A549 (cell line): ENCODE data around the gene CMTM5. TPM values are rescaled to one million over a fixed set of nuclear protein-coding genes. Genes with fewer than 3 reads are reported as not detected.

ENCODE experiments used
- ATAC-seq, 2 experiments: fragments of 200-7000 bp in 1 of 2; fragments of >200 bp in 1 of 2; cut with Nextera tagmentation in 1 of 2; cut with Tn5 transposase in 1 of 2; 3 replicates each; pipeline versions ENCODE4 v1.8.0 to v1.9.1; 2018 to 2020; ENCODE audit warnings: mild to moderate bottlenecking in 1 of 2, moderate library complexity in 1 of 2
- CTCF ChIA-PET: fragments of 300-600 bp; sonication (Branson Sonifier 250); formaldehyde crosslinking; extraction: SDS; loops from one replicate; lab custom pipeline; 2021; ENCODE audit warnings: antibody characterized with exemption, inconsistent platforms; lab: Yijun Ruan, JAX
- POLR2A ChIA-PET: fragments of 350-600 bp; formaldehyde crosslinking; extraction: SDS; loops from one replicate; lab custom pipeline; 2021; ENCODE audit warnings: antibody characterized with exemption, inconsistent platforms; lab: Yijun Ruan, JAX
- DNase-seq, 2 experiments: peaks; one replicate each; pipeline versions ENCODE4 v3.0.0 to v3.0.0-alpha.2; 2011 to 2016; ENCODE audit warnings: low read depth in 1 of 2, low spot score in 1 of 2
- FAIRE-seq: peaks from 2 replicates; lab custom pipeline; 2011; peaks lifted over from hg19 to GRCh38; lab: Jason Lieb, UNC
- H3K27ac ChIP-seq, 2 experiments: fragments of >200 bp; sonication (Bioruptor Twin); formaldehyde crosslinking; 3 replicates each; pipeline ENCODE4 v1.5.1; 2016 to 2017
- H3K4me1 ChIP-seq: fragments of >200 bp; sonication (Bioruptor Twin); formaldehyde crosslinking; 3 replicates; pipeline ENCODE4 v1.6.1; 2016
- H3K4me2 ChIP-seq: fragments of >200 bp; sonication (Bioruptor Twin); formaldehyde crosslinking; 3 replicates; pipeline ENCODE4 v1.6.1; 2016
- H3K4me3 ChIP-seq: fragments of >200 bp; sonication (Bioruptor Twin); formaldehyde crosslinking; 3 replicates; pipeline ENCODE4 v1.5.1; 2016
- H3K9me3 ChIP-seq: fragments of >200 bp; sonication (Bioruptor Twin); formaldehyde crosslinking; 3 replicates; pipeline ENCODE4 v1.6.1; 2016
- BCL3 ChIP-seq: fragments of >200 bp; sonication (Bioruptor Twin); formaldehyde crosslinking; IDR thresholded peaks from 3 replicates; pipeline ENCODE4 v1.6.1; 2016
- BHLHE40 ChIP-seq: IDR thresholded peaks from 2 replicates; pipeline ENCODE4 v1.6.1; 2012; ENCODE audit warnings: low read depth, low read length, inconsistent platforms
- CBX2 ChIP-seq: fragments of 200-600 bp; sonication (generic); IDR thresholded peaks from 2 replicates; pipeline ENCODE4 v1.6.1; 2016; ENCODE audit warnings: low read depth, mild to moderate bottlenecking, borderline replicate concordance
- CBX8 ChIP-seq: fragments of 200-600 bp; sonication (generic); IDR thresholded peaks from 2 replicates; pipeline ENCODE4 v1.6.1; 2016
- CHD4 ChIP-seq: fragments of 200-600 bp; sonication (generic); IDR thresholded peaks from 2 replicates; pipeline ENCODE4 v1.6.1; 2016; ENCODE audit warnings: antibody characterized with exemption, mild to moderate bottlenecking, borderline replicate concordance
- CTCF ChIP-seq: fragments of >200 bp; sonication (Bioruptor Twin); formaldehyde crosslinking; IDR thresholded peaks from 3 replicates; pipeline ENCODE4 v1.5.1; 2016
- E2F6 ChIP-seq: IDR thresholded peaks from 2 replicates; pipeline ENCODE4 v1.6.1; 2012; ENCODE audit warnings: low read depth, borderline replicate concordance
- ELK1 ChIP-seq: fragments of 150-350 bp; IDR thresholded peaks from 2 replicates; pipeline ENCODE4 v1.6.1; 2014; ENCODE audit warnings: low read depth, mild to moderate bottlenecking, low read length
- ESRRA ChIP-seq: fragments of 150-350 bp; IDR thresholded peaks from 2 replicates; pipeline ENCODE4 v1.6.1; 2014; ENCODE audit warnings: mild to moderate bottlenecking, low read length, borderline replicate concordance
- FOXS1 ChIP-seq: fragments of 250-450 bp; sonication (Bioruptor Pico); IDR thresholded peaks from 2 replicates; pipeline ENCODE4 v1.5.0; 2020; ENCODE audit warnings: mild to moderate bottlenecking, moderate library complexity
- HEYL ChIP-seq: fragments of 250-450 bp; sonication (Bioruptor Pico); IDR thresholded peaks from 2 replicates; pipeline ENCODE4 v1.8.0; 2021; ENCODE audit warnings: mild to moderate bottlenecking, moderate library complexity
- JUNB ChIP-seq: fragments of >200 bp; sonication (Bioruptor Twin); formaldehyde crosslinking; IDR thresholded peaks from 2 replicates; pipeline ENCODE4 v1.6.1; 2016
- MAFK ChIP-seq: fragments of 450-650 bp; IDR thresholded peaks from 2 replicates; pipeline ENCODE4 v1.6.1; 2014; ENCODE audit not compliant: partially characterized antibody
- NFE2L2 ChIP-seq: fragments of 150-350 bp; conservative IDR thresholded peaks from 2 replicates; pipeline ENCODE4 v1.6.1; 2014; ENCODE audit warnings: low read length
- NPAS2 ChIP-seq: fragments of 250-450 bp; sonication (Bioruptor Pico); IDR thresholded peaks from 2 replicates; pipeline ENCODE4 v1.8.0; 2022; ENCODE audit warnings: mild to moderate bottlenecking, moderate library complexity, borderline replicate concordance
- NR3C1 ChIP-seq: fragments of >200 bp; sonication (Bioruptor Twin); formaldehyde crosslinking; IDR thresholded peaks from 3 replicates; pipeline ENCODE4 v1.6.1; 2017
- REST ChIP-seq: fragments of 200-600 bp; sonication (generic); IDR thresholded peaks from 2 replicates; pipeline ENCODE4 v1.6.1; 2016; ENCODE audit warnings: antibody characterized with exemption, mild to moderate bottlenecking, moderate library complexity
- SMC3 ChIP-seq: fragments of >200 bp; sonication (Bioruptor Twin); formaldehyde crosslinking; IDR thresholded peaks from 3 replicates; pipeline ENCODE4 v1.6.1; 2018; ENCODE audit warnings: inconsistent platforms
- SREBF2 ChIP-seq: fragments of 450-650 bp; IDR thresholded peaks from 2 replicates; pipeline ENCODE4 v1.6.1; 2014; ENCODE audit warnings: mild to moderate bottlenecking, moderate library complexity
- ZC3H11A ChIP-seq: fragments of 450-650 bp; IDR thresholded peaks from 2 replicates; pipeline ENCODE4 v1.6.1; 2014; ENCODE audit warnings: antibody characterized with exemption, mild to moderate bottlenecking
- ZFP36 ChIP-seq: fragments of 450-650 bp; IDR thresholded peaks from 2 replicates; pipeline ENCODE4 v1.6.1; 2014; ENCODE audit warnings: borderline replicate concordance; ENCODE audit not compliant: partially characterized antibody
- ZSCAN20 ChIP-seq: fragments of 250-450 bp; sonication (Bioruptor Pico); IDR thresholded peaks from 2 replicates; pipeline ENCODE4 v1.8.0; 2022; ENCODE audit warnings: mild to moderate bottlenecking, moderate library complexity
- WGBS: methylation state at CpG from one replicate; pipeline ENCODE4 v1.1.6; 2017; ENCODE audit errors: missing lambda C conversion rate; 5-methylcytosine and 5-hydroxymethylcytosine counted together
- polyA plus RNA-seq, 4 experiments: library from polyadenylated mRNA; depleted of rRNA in 3 of 4; stranded (reverse); fragments of >200 nt; fragmentation: RNase III in 1 of 4; extraction: RNeasy Plus Mini Kit Qiagen cat#74134 plus additional on column Dnase treatment in 1 of 4; gene quantifications; 2 replicates in 3 of 4; 3 replicates in 1 of 4; pipeline ENCODE4 v1.2.3, GENCODE V29; 2011 to 2017

The CMTM5 gene
- polyA plus RNA-seq, 2 of the 4 experiments (the other 2 are of a cell fraction) = not detected

GRCh38 chr14:23384364-23385080 is 7.7 kb downstream of the CMTM5 start:
- Histone ChIP-seq H3K4me3 (no peak overlapping the region), H3K4me1 (no peaks in the 10 kb centered on the region), H3K4me2 (no peak overlapping the region), H3K27ac (no peak overlapping the region), H3K9me3 (no peaks in the 10 kb centered on the region)
- ATAC-seq (no peak), DNase-seq (no peak), FAIRE-seq (no peak)
- CTCF ChIA-PET = interaction anchor here (1.0 to 11.1 kb wide), 5 partner anchors 9 to 52 kb away, joined by 3 to 186 read pairs (median 30); partner anchors contain the start of gene IL25
- POLR2A ChIA-PET = no interaction called here
- TF ChIP-seq NPAS2 (CRISPR knock-in tag) (no peak), CTCF (no peak), SMC3 (no peak), CBX8 (no peak), BCL3 (no peak), NR3C1 (no peak), ZSCAN20 (CRISPR knock-in tag) (no peak), BHLHE40 (no peak), E2F6 (no peak), REST (no peak), FOXS1 (CRISPR knock-in tag) (no peak), ELK1 (no peak), MAFK (no peak), JUNB (no peak), NFE2L2 (no peak), HEYL (CRISPR knock-in tag) (no peak)
- WGBS = 63% methylated on average over 29 of the region's 29 CpGs

GRCh38 chr14:23385244-23385641 is 8.4 kb downstream of the CMTM5 start:
- H3K27ac ChIP-seq = no peak overlapping the region
- POLR2A ChIA-PET = no interaction called here
- 62% methylated on average over 2 of the region's 2 CpGs for WGBS
- FAIRE-seq (no peak), DNase-seq (no peak), ATAC-seq (no peak)
- H3K4me2 ChIP-seq = no peak overlapping the region
- H3K9me3 ChIP-seq = no peaks in the 10 kb centered on the region
- CTCF ChIA-PET = interaction anchor here (1.2 to 9.9 kb wide), 4 partner anchors 8 to 25 kb away, joined by 3 to 106 read pairs (median 17); partner anchors contain the start of gene IL25
- H3K4me3 ChIP-seq = no peak overlapping the region
- H3K4me1 ChIP-seq = no peaks in the 10 kb centered on the region
- no peak for TF ChIP-seq SREBF2
- TF ChIP-seq ZFP36 = no peak
- TF ChIP-seq NPAS2 (CRISPR knock-in tag) = no peak
- TF ChIP-seq CBX2 = no peak
- no peak for TF ChIP-seq CHD4
- TF ChIP-seq ZC3H11A = no peak
- TF ChIP-seq ELK1 = no peak
- TF ChIP-seq REST = no peak
- TF ChIP-seq JUNB = no peak
- no peak for TF ChIP-seq ESRRA
